WTC11 (cell line): Measurements from ENCODE around the gene EPGN. TPM values are rescaled to one million over a fixed set of nuclear protein-coding genes. Genes with fewer than 3 reads are reported as not detected.

ENCODE experiments used
- ATAC-seq: fragments of 200-7000 bp; cut with Tn5 transposase; 2 replicates; pipeline ENCODE4 v1.10.0; 2021; ENCODE audit warnings: mild to moderate bottlenecking, moderate library complexity
- CTCF ChIA-PET: fragments of 300-600 bp; sonication (Branson Sonifier 250); formaldehyde crosslinking; loops from one replicate; lab custom pipeline; 2021; ENCODE audit warnings: antibody characterized with exemption; lab: Charles Lee
- POLR2A ChIA-PET: fragments of 350-600 bp; sonication (Branson Sonifier 250); formaldehyde crosslinking; loops from one replicate; lab custom pipeline; 2021; ENCODE audit warnings: antibody characterized with exemption; lab: Charles Lee
- DNase-seq: peaks from one replicate; pipeline ENCODE4 v3.0.0; 2021; ENCODE audit warnings: low spot score
- H3K27ac Mint-ChIP-seq: 2 replicates; pipeline ENCODE4 v1.8.0; 2021; ENCODE audit warnings: mixed read lengths
- H3K27me3 Mint-ChIP-seq: 2 replicates; pipeline ENCODE4 v1.8.0; 2021; ENCODE audit warnings: low read depth, mild to moderate bottlenecking, moderate library complexity, mixed read lengths
- H3K36me3 Mint-ChIP-seq: 2 replicates; pipeline ENCODE4 v1.8.0; 2021; ENCODE audit warnings: mixed read lengths
- H3K4me1 Mint-ChIP-seq: 2 replicates; pipeline ENCODE4 v1.8.0; 2022; ENCODE audit warnings: mixed read lengths
- H3K4me3 Mint-ChIP-seq: 2 replicates; pipeline ENCODE4 v1.8.0; 2021; ENCODE audit warnings: mild to moderate bottlenecking, moderate library complexity, mixed read lengths
- H3K9me3 Mint-ChIP-seq: 2 replicates; pipeline ENCODE4 v1.8.0; 2021; ENCODE audit warnings: mixed read lengths
- EMX1 ChIP-seq: fragments of 250-450 bp; sonication (Bioruptor Pico); IDR thresholded peaks from 2 replicates; pipeline ENCODE4 v1.8.0; 2021; ENCODE audit warnings: mild to moderate bottlenecking
- ESRRA ChIP-seq: sonication (generic); formaldehyde crosslinking; IDR thresholded peaks from 2 replicates; pipeline ENCODE4 v1.8.1; 2022; ENCODE audit warnings: mild to moderate bottlenecking, missing genetic modification reagents, borderline replicate concordance
- FOXP1 ChIP-seq: sonication (generic); formaldehyde crosslinking; IDR thresholded peaks from 2 replicates; pipeline ENCODE4 v1.8.0; 2022; ENCODE audit warnings: missing genetic modification reagents, mild to moderate bottlenecking, moderate library complexity, borderline replicate concordance
- GABPB1 ChIP-seq: sonication (generic); formaldehyde crosslinking; IDR thresholded peaks from 2 replicates; pipeline ENCODE4 v1.8.1; 2023; ENCODE audit warnings: mild to moderate bottlenecking, missing genetic modification reagents
- IRF2 ChIP-seq: sonication (generic); formaldehyde crosslinking; IDR thresholded peaks from 2 replicates; pipeline ENCODE4 v1.8.0; 2022; ENCODE audit warnings: low read depth, missing genetic modification reagents, borderline replicate concordance
- MXD4 ChIP-seq: fragments of 250-450 bp; sonication (Bioruptor Pico); IDR thresholded peaks from 2 replicates; pipeline ENCODE4 v1.8.0; 2021; ENCODE audit warnings: mild to moderate bottlenecking, moderate library complexity, borderline replicate concordance
- MYBL2 ChIP-seq: sonication (generic); formaldehyde crosslinking; IDR thresholded peaks from 2 replicates; pipeline ENCODE4 v1.8.1; 2023; ENCODE audit warnings: mild to moderate bottlenecking, moderate library complexity, missing genetic modification reagents
- NFE2L1 ChIP-seq: sonication (generic); formaldehyde crosslinking; IDR thresholded peaks from 2 replicates; pipeline ENCODE4 v1.8.1; 2023; ENCODE audit warnings: missing genetic modification reagents
- NR2C2 ChIP-seq: sonication (generic); formaldehyde crosslinking; IDR thresholded peaks from 2 replicates; pipeline ENCODE4 v1.8.0; 2022; ENCODE audit warnings: mild to moderate bottlenecking, missing genetic modification reagents
- PRRX2 ChIP-seq: fragments of 250-450 bp; sonication (Bioruptor Pico); IDR thresholded peaks from 2 replicates; pipeline ENCODE4 v1.8.0; 2021; ENCODE audit warnings: mild to moderate bottlenecking
- RORB ChIP-seq: fragments of 250-450 bp; sonication (Bioruptor Pico); IDR thresholded peaks from 2 replicates; pipeline ENCODE4 v1.9.0; 2021; ENCODE audit warnings: mild to moderate bottlenecking
- SOX15 ChIP-seq: fragments of 250-450 bp; sonication (Bioruptor Pico); IDR thresholded peaks from 2 replicates; pipeline ENCODE4 v1.9.0; 2021; ENCODE audit warnings: mild to moderate bottlenecking
- SP1 ChIP-seq: sonication (generic); formaldehyde crosslinking; conservative IDR thresholded peaks from 2 replicates; pipeline ENCODE4 v1.8.1; 2022; ENCODE audit warnings: missing genetic modification reagents
- TP53 ChIP-seq: sonication (generic); formaldehyde crosslinking; IDR thresholded peaks from 2 replicates; pipeline ENCODE4 v1.8.1; 2023; ENCODE audit warnings: mild to moderate bottlenecking, missing genetic modification reagents
- ZBTB21 ChIP-seq: sonication (generic); formaldehyde crosslinking; IDR thresholded peaks from 2 replicates; pipeline ENCODE4 v1.8.1; 2023; ENCODE audit warnings: mild to moderate bottlenecking, missing genetic modification reagents, borderline replicate concordance
- ZNF121 ChIP-seq: sonication (generic); formaldehyde crosslinking; IDR thresholded peaks from 2 replicates; pipeline ENCODE4 v1.8.0; 2023; ENCODE audit warnings: missing genetic modification reagents
- ZNF416 ChIP-seq: fragments of 250-450 bp; sonication (Bioruptor Pico); IDR thresholded peaks from 2 replicates; pipeline ENCODE4 v1.9.0; 2021; ENCODE audit warnings: mild to moderate bottlenecking, inconsistent platforms
- total RNA-seq: library from RNA; stranded (reverse); gene quantifications from 3 replicates; pipeline ENCODE4 v1.2.3, GENCODE V29; 2021
- TF ChIP-seq, protein P1 (sequence below): sonication (generic); formaldehyde crosslinking; IDR thresholded peaks from 2 replicates; pipeline ENCODE4 v1.8.0; 2022; ENCODE audit warnings: mild to moderate bottlenecking, missing genetic modification reagents
- TF ChIP-seq, protein P2 (sequence below): fragments of 250-450 bp; sonication (Bioruptor Pico); IDR thresholded peaks from 2 replicates; pipeline ENCODE4 v1.9.0; 2021; ENCODE audit warnings: mild to moderate bottlenecking
- TF ChIP-seq, protein P3 (sequence below): fragments of 250-450 bp; sonication (Bioruptor Pico); IDR thresholded peaks from 2 replicates; pipeline ENCODE4 v1.9.0; 2021; ENCODE audit warnings: mild to moderate bottlenecking, borderline replicate concordance
- TF ChIP-seq, protein P4 (sequence below): fragments of 250-450 bp; sonication (Bioruptor Pico); IDR thresholded peaks from 2 replicates; pipeline ENCODE4 v1.9.0; 2021; ENCODE audit warnings: mild to moderate bottlenecking
- TF ChIP-seq, protein P5 (sequence below): fragments of 200-600 bp; IDR thresholded peaks from 2 replicates; pipeline ENCODE4 v1.8.0; 2022; ENCODE audit warnings: antibody characterized with exemption

EPGN gene
- total RNA-seq, 1 experiment from 2014 or later = not detected

DNA sequence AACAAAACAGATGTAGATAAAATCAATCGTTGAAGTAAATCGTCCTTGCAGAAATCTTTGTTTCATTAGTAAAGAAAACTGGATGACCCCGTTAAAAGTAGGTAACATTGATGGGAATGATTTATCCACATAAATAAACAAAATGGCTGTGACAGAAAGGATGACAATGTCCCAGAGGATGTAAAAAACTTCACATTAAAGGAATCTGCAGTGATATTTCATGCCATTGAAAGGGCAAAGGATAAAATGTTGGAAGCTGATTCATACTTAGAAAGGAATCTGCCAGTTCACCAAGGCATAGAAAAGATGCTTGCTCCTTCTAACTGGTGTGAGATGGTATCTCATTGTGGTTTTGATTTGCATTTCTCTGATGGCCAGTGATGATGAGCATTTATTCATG is 24.2 kb upstream of the EPGN start:
- Mint-ChIP-seq H3K4me3 (no peak overlapping the region), H3K9me3 (no peaks in the 10 kb centered on the region), H3K27me3 (no peaks in the 10 kb centered on the region; the same call in 1 of the 2 replicates), H3K36me3 (no peaks in the 10 kb centered on the region), H3K27ac (no peak overlapping the region), H3K4me1 (no peaks in the 10 kb centered on the region)
- ChIA-PET POLR2A (no interaction called here), CTCF (no interaction called here)
- no peak for TF ChIP-seq GABPB1 (CRISPR knock-in tag)
- no peak for TF ChIP-seq MXD4
- no peak for TF ChIP-seq PRRX2
- TF ChIP-seq ZBTB21 = no peak
- TF ChIP-seq, protein P1, sequence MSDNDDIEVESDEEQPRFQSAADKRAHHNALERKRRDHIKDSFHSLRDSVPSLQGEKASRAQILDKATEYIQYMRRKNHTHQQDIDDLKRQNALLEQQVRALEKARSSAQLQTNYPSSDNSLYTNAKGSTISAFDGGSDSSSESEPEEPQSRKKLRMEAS (CRISPR knock-in tag) = no peak
- TF ChIP-seq SOX15 (CRISPR knock-in tag) = no peak
- TF ChIP-seq, protein P2, sequence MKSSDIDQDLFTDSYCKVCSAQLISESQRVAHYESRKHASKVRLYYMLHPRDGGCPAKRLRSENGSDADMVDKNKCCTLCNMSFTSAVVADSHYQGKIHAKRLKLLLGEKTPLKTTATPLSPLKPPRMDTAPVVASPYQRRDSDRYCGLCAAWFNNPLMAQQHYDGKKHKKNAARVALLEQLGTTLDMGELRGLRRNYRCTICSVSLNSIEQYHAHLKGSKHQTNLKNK (CRISPR knock-in tag) = no peak
- no peak for TF ChIP-seq ZNF416 (CRISPR knock-in tag)
- no peak for ATAC-seq
- no peak for DNase-seq

DNA sequence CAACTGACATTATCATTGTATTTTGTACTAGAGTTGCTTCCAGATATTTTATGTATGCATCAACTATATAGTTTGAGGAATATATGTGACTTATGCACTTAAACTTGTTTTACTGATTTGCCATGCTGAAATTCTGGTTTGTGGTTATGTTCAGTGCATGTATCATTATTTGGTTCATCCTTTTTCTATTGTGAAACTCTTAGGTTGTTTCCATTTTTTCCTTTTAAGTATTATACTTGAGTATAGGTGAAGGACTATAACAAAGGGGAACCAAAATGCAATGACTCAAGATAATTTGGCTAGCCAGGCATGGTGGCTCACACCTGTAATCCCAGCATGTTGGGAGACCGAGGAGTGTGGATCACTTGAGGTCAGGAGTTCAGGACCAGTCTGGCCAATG is 21.1 kb upstream of the EPGN start:
- no peak for DNase-seq
- POLR2A ChIA-PET = no interaction called here
- CTCF ChIA-PET = interaction anchor here (1.5 kb wide), 1 partner anchor 59 kb away, joined by 3 read pairs; no protein-coding TSS in a partner anchor

More for the DNA sequence above, 21.1 kb upstream of the EPGN start:
- Mint-ChIP-seq H3K27ac (no peak overlapping the region), H3K4me1 (no peaks in the 10 kb centered on the region), H3K27me3 (no peaks in the 10 kb centered on the region), H3K4me3 (no peak overlapping the region), H3K36me3 (no peaks in the 10 kb centered on the region), H3K9me3 (no peaks in the 10 kb centered on the region)
- no peak for ATAC-seq
- TF ChIP-seq TP53 (CRISPR knock-in tag) (no peak), MYBL2 (CRISPR knock-in tag) (no peak), EMX1 (no peak), SP1 (CRISPR knock-in tag) (no peak), ESRRA (CRISPR knock-in tag) (no peak), NR2C2 (CRISPR knock-in tag) (no peak), ZNF121 (no peak), FOXP1 (CRISPR knock-in tag) (no peak), IRF2 (CRISPR knock-in tag) (no peak), NFE2L1 (CRISPR knock-in tag) (no peak), ZNF416 (CRISPR knock-in tag) (no peak), RORB (CRISPR knock-in tag) (no peak)
- TF ChIP-seq, protein P3, sequence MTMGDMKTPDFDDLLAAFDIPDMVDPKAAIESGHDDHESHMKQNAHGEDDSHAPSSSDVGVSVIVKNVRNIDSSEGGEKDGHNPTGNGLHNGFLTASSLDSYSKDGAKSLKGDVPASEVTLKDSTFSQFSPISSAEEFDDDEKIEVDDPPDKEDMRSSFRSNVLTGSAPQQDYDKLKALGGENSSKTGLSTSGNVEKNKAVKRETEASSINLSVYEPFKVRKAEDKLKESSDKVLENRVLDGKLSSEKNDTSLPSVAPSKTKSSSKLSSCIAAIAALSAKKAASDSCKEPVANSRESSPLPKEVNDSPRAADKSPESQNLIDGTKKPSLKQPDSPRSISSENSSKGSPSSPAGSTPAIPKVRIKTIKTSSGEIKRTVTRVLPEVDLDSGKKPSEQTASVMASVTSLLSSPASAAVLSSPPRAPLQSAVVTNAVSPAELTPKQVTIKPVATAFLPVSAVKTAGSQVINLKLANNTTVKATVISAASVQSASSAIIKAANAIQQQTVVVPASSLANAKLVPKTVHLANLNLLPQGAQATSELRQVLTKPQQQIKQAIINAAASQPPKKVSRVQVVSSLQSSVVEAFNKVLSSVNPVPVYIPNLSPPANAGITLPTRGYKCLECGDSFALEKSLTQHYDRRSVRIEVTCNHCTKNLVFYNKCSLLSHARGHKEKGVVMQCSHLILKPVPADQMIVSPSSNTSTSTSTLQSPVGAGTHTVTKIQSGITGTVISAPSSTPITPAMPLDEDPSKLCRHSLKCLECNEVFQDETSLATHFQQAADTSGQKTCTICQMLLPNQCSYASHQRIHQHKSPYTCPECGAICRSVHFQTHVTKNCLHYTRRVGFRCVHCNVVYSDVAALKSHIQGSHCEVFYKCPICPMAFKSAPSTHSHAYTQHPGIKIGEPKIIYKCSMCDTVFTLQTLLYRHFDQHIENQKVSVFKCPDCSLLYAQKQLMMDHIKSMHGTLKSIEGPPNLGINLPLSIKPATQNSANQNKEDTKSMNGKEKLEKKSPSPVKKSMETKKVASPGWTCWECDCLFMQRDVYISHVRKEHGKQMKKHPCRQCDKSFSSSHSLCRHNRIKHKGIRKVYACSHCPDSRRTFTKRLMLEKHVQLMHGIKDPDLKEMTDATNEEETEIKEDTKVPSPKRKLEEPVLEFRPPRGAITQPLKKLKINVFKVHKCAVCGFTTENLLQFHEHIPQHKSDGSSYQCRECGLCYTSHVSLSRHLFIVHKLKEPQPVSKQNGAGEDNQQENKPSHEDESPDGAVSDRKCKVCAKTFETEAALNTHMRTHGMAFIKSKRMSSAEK (CRISPR knock-in tag) = no peak
- TF ChIP-seq, protein P4, sequence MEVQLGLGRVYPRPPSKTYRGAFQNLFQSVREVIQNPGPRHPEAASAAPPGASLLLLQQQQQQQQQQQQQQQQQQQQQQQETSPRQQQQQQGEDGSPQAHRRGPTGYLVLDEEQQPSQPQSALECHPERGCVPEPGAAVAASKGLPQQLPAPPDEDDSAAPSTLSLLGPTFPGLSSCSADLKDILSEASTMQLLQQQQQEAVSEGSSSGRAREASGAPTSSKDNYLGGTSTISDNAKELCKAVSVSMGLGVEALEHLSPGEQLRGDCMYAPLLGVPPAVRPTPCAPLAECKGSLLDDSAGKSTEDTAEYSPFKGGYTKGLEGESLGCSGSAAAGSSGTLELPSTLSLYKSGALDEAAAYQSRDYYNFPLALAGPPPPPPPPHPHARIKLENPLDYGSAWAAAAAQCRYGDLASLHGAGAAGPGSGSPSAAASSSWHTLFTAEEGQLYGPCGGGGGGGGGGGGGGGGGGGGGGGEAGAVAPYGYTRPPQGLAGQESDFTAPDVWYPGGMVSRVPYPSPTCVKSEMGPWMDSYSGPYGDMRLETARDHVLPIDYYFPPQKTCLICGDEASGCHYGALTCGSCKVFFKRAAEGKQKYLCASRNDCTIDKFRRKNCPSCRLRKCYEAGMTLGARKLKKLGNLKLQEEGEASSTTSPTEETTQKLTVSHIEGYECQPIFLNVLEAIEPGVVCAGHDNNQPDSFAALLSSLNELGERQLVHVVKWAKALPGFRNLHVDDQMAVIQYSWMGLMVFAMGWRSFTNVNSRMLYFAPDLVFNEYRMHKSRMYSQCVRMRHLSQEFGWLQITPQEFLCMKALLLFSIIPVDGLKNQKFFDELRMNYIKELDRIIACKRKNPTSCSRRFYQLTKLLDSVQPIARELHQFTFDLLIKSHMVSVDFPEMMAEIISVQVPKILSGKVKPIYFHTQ (CRISPR knock-in tag) = no peak
- TF ChIP-seq, protein P5, sequence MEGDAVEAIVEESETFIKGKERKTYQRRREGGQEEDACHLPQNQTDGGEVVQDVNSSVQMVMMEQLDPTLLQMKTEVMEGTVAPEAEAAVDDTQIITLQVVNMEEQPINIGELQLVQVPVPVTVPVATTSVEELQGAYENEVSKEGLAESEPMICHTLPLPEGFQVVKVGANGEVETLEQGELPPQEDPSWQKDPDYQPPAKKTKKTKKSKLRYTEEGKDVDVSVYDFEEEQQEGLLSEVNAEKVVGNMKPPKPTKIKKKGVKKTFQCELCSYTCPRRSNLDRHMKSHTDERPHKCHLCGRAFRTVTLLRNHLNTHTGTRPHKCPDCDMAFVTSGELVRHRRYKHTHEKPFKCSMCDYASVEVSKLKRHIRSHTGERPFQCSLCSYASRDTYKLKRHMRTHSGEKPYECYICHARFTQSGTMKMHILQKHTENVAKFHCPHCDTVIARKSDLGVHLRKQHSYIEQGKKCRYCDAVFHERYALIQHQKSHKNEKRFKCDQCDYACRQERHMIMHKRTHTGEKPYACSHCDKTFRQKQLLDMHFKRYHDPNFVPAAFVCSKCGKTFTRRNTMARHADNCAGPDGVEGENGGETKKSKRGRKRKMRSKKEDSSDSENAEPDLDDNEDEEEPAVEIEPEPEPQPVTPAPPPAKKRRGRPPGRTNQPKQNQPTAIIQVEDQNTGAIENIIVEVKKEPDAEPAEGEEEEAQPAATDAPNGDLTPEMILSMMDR = no peak
